Fibroblast of skin of left quadriceps (primary cell): ENCODE measurements around the gene FGD1.
"Not testable (repeated sequence)": the region's sequence is repeated elsewhere in the genome, so short reads cannot be mapped to it uniquely, and the experiment has no call there.

ENCODE experiments used
- DNase-seq, 2 experiments: peaks; one replicate each; pipeline ENCODE4 v3.0.0-alpha.2; 2013; ENCODE audit warnings: low read depth in 2 of 2

FGD1 gene

DNA sequence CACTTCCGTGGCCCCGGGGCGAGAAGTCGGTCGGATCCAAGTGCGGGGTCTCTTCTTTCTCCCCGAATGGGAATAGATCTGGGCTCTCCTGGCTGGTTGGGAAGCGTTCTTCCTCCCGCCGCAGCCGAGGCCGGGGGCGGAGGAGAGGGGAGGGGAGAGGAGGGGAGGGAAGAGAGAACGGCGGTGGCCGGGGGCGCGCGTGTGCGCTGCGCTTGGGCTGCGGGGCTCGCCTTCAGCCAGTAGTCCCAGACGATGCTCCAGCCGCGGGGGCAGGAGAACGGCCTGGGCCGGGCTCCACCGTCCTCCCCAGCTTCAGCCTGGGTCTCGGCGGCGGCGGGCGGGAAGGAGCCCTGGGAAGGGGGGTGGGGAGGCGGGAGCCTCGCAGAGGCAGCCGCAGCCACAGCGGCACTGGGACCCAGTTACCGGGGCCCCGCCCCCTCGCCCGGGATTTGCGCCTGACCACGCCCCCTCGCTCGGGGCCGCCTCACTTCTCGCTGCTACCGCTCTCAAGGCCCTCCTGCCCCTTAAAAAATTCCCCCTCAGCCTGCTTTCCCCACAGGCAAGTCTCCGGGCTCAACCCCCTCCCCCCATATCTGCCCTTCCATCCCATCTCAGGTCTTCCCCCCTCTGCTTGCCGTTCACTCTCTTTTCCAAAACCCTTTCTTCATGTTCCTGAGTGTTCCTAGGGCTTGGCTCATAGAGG, at the start of gene FGD1:
FGD1 (minus strand) TSS at position 421 of the 703 bp plus-strand sequence. CDS start 802 bp downstream, outside the sequence.
- DNase-seq, result peak in 1 of 2 experiments; percentile 29

GRCh38 chrX:54542239-54542638, 46.2 kb upstream of the FGD1 start:
- DNase-seq, result not testable (repeated sequence)

DNA sequence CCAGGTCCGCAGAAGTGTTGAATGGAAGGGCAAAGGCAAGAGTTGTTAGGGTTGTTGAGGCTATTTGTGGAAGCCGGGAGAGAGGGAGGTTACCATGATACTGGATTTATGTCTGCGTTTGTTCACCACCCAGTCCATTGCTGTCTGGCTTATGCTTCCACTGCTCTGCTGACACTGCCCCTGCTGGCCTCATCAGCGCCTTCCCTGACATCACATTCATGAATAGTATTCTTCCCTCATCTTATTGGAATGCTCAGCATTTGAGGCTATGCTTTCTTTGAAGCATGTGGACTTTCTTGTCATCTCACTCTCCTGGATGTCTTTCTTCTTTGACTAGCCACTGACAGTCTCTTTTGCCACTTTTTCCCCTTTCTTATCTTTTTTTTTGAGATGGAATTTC, 44.3 kb upstream of the FGD1 start:
- DNase-seq, result peak in 1 of 2 experiments; percentile 11

GRCh38 chrX:54534271-54534670, 38.2 kb upstream of the FGD1 start:
- no peak for DNase-seq

GRCh38 chrX:54530357-54530900, 34.4 kb upstream of the FGD1 start:
- no peak for DNase-seq

DNA sequence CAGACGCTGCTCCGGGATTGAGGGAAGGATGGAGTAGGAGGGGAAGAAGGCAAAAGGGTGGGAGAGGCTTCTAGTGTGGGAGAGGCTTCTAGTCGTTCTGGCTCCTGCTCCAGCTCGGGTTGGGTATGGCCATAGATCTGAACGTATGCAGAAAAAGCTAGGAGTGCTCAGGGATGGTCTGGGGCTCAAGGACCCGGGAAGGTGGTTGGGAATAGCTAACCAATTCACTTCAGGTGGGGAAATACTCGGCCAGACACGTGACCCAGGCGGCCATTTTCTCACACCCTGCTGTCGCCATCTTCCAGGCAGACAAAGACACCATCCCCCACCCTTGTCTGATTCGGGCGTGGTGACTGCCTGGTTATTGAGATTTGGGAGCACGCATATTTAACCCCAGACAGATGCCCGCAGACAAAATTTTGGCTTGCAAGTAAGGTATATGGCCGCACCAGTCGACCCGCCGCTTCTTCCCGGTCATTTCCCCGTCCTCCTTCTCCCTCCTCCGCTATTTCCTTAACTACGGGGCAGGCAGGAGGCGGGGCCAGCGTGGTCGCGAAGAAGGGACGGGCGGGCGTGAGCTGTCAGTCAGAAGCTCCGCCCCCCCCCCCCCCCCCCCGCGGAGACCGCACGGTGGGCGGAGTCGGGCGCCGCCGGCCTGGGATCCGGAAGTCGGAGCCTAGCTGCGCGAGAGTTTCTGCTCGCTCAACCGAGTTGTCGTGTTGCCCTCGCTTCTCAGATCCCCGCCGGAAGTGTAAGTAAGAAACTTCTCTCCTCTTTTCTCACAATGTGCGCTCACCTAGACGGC, 33.7 kb upstream of the FGD1 start, which contains the start of gene GNL3L:
GNL3L (plus strand) TSS at position 668 of the 805 bp plus-strand sequence. CDS start 2,348 bp downstream, outside the sequence.
- peak; percentile 64 to 68 for DNase-seq

DNA sequence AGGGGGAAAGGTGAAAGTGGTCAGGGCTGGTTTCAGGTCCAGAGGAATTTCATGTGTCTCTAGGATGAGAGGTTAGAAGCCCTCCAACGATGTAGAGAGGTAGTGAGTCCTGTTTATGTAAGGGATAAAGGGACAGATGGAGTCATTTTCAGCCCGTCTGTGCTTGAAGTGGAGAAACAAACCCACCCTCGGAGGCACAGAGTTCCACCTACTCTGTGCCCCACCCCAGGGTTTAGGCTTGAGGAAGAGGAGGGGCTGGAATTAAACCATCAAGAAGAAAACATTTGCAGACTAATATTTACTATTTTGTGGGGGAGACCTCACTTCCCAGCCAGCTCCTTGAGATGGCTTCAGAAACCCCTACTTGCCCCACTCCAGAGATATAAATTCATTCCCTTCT, 33.1 kb upstream of the FGD1 start:
- no peak for DNase-seq

DNA sequence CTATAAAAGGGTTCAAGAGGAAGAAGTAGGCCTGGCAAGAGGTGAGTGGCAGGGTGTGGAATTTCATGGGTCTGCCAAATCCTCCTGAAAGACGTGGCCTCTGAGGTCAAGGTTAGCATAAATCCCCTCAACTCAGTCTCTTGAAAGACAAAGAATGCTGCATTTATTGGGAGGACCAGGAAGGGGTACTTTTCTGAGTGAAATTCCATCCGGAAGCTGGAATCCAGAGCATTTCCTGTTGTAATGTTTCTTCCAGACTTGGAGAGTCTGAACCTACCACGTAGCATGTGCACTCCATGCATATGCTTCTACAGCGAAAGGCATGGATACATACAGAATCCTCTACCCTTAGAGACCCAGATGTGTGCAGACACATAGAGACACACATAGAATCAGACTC, 13.4 kb upstream of the FGD1 start:
- DNase-seq, result peak; percentile 51 to 59

DNA sequence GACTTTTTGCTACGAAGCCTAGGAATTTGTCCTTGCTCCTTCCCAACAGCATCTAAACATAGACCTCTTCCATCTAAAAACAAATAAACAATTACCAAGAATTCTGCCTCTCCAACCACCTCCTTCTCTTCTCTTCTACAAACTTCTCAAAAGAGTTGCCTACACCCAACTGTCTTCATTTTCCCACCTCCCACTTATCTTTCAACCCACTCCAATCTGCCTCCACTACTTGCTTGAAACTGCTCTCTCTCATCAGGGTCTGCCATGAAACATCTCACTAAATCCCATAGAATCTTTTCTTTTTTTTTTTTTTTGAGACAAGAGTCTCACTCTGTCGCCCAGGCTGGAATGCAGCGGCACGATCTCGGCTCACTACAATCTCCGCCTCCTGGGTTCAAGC, 902 bp upstream of the FGD1 start:
- DNase-seq, result no peak

GRCh38 chrX:54496517-54496852, 451 bp upstream of the FGD1 start:
- no peak for DNase-seq

DNA sequence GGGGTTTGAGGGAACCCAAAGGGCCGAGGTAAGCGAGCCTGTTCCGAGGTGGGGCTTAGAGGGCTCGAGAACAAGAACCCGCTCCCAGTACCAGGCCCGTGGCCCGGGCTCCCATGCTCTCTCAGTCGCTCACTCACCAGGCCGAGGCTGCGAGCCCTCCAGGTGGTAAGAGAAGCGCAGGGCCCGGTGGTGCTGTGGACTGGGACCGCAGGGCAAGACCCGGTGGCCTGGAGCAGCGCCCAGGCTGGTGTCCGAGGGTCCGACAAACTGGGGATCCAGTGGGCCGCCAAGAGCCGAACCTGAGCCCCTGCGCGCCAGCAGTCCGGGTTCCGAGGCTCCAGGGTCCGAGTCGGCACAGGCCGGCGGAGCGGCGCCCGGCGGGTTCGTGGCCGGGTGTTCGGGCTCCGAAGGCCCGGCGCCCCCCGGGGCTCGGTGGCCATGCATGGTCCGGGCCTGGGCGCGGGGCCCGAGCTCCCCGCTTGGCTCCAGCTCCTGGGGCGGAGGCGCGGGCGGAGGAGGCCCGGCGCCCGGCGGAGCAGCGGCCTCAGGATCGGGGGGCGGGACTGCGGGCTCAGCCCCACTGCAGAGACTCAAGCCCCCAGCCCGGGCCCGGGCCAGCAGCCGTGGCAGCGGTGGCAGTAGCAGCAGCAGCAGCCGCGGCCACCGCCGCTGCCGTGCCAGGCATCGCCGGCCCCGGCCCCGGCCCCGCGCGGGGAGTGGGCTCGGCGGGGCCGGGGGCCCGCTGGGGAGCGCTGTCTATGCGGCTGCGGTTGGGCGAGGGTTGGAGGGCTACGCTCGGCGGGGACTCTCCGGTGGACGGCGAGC, 833 bp downstream of the FGD1 start:
- DNase-seq, result no peak

DNA sequence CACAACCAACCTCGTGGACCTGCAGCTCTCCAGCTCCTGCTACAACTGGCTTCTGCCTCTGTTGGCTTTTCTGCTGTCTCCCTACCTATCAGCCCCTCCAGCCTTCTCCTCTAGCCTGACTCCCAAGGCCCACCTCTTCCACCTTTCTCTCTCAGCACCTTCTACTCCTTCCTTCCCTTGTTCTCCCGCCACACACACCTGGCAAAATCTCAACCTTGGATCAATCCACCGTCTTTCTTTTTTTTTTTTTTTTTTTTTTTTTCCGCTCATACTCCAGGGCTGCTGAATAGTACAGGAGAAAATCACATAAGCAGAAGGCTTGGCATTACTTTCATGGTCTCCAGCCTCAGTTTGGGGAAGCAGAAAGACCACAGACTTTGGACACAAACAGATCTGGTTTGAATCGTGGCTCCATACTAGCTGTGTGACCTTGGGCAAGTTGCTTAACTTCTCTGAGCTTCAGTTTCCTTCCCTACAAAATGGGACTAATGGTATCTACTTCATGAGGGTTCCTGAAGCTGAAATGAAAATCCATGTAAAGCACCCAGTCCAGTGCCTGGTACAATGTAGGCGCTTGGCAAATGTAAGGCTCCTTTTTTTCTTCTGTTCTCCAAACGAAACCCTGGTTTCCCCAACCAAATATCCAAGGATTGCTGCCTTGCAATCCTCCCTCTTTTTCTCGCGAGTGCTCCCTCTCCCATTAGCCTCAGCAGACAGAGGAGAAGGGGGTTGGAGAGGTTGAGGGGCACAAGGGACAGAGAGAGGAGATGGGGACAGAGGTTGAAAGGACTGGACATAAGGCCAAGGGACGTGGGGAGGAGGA, 1.7 kb downstream of the FGD1 start:
- DNase-seq, result no peak

GRCh38 chrX:54492340-54492739, 3.7 kb downstream of the FGD1 start:
- DNase-seq, result no peak

DNA sequence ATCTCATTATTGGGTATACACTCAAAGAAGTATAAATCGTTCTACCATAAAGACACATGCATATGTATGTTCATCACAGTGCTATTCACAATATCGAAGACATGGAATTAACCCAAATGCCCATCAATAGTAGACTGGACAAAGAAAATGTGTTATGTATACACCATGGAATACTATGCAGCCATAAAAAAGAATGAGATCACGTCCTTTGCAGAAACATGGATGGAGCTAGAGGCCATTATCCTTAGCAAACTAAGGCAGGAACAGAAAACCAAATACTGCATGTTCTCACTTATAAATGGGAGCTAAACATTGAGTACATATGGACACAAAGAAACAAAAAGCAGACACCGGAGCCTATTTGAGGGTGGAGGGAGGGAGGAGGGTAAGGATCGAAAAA, 6.2 kb downstream of the FGD1 start:
- DNase-seq, result not testable (repeated sequence)

DNA sequence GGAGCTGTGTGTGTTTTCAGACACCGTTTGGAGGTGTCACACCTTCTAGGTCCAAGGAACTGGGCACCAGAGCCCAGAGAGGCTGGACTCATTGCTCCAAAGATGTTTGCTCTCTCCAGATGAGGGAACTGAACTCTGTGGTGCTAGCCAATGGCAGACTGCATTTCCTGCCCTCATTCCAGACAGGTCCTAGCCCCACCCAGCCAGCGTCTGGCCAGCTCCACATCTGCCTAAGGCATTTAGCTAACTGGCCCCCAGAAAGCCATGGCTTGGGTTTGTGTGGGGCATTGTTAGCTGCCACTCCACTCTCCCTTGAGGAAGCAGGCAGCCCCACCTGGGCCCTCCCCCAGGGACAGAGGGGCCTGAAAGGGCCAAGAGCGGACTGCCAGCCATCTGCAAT, 11.4 kb downstream of the FGD1 start:
- DNase-seq, result no peak

- no peak for DNase-seq
Measured at GRCh38 chrX:54483946-54484345, 12.1 kb downstream of the FGD1 start.

DNA sequence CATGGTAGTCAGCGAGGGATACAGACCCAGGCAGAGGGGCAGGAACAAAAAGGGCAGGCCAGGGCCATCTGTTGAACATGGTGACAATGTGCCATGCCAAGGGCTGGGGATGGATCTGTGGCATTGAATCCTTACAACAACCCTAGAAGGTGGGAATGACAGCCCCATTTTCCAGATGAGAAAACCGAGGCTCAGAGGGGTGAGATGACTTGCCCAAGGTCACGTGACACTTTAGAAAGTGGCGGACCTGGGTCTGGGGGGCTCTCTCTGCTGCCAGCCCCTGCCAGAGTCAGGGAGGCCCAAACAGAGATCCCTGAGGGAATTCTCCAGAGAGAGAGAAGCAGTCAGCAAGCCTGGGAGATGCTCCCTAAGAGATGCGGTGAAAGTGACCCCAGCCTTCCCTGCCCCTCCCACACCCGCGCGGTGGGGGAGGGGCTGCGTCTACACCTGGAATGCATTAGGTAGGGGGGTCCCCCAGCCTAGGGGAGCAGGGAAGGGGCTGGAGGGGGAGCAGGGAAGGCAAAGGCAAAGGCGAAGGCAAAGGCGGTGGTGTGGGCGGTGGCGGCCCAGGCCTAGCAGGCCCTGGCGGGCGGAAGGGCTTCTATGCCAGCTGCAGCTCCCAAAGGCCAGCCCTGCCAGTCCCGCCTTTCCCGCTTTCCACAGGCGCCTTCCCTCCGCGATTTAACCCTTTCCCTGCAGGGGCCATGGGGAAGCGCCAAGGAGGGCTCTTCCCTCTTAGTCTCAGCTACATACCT, 13.0 kb downstream of the FGD1 start:
- DNase-seq, result no peak

- no peak for DNase-seq
Measured at GRCh38 chrX:54479136-54480111, 16.6 kb downstream of the FGD1 start.
